KOPT-K1 (cell line): ENCODE measurements around the gene KRTAP5-4.
"Not testable (repeated sequence)": the region's sequence is repeated elsewhere in the genome, so short reads cannot be mapped to it uniquely, and the experiment has no call there.

Experiments used
- H3K27ac ChIP-seq: fragments of 200-600 bp; sonication (generic); 2 replicates; pipeline ENCODE4 v1.5.1; 2016; ENCODE audit warnings: antibody characterized with exemption, mild to moderate bottlenecking, low read depth, low read length; ENCODE audit not compliant: poor library complexity, severe bottlenecking
- H3K36me3 ChIP-seq: fragments of 200-600 bp; sonication (generic); 2 replicates; pipeline ENCODE4 v1.5.1; 2017; ENCODE audit warnings: antibody characterized with exemption, mild to moderate bottlenecking, low read length, moderate library complexity; ENCODE audit not compliant: insufficient read depth
- H3K9me3 ChIP-seq: fragments of 200-600 bp; sonication (generic); 2 replicates; pipeline ENCODE4 v1.5.1; 2017; ENCODE audit warnings: antibody characterized with exemption, low read length, mild to moderate bottlenecking; ENCODE audit not compliant: insufficient read depth, poor library complexity, severe bottlenecking

The KRTAP5-4 gene, protein sequence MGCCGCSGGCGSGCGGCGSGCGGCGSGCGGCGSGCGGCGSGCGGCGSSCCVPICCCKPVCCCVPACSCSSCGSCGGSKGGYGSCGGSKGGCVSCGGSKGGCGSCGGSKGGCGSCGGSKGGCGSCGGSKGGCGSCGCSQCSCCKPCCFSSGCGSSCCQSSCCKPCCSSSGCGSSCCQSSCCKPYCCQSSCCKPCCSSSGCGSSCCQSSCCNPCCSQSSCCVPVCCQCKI

DNA sequence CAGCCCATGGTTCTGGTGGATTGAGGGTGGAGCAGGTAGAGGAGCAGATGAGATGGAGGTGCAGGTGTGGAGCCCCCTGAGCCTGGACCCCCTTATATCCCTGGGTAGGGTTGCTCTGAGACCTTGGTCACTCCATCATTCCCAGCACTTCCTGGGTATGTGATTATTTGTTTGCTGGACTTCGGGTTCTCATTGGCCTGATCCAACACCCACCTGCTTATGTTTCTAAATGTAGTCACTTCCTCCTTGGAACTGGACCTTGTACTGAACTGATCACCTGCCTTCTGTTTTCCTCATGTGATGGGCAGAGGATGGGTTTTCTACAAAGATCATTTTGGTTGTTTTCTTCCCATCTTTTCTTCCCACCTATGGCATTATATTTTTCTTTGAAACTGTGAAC is at the start of gene KRTAP5-4:
Gene KRTAP5-4, minus strand, starts transcription at position 53 of the 400 bp plus-strand sequence. Its CDS starts 45 bp downstream, at position 8.
- Histone ChIP-seq H3K9me3 (no peaks in the 10 kb centered on the region), H3K36me3 (no peaks in the 10 kb centered on the region), H3K27ac (no peak within 1 kb of the TSS)

DNA sequence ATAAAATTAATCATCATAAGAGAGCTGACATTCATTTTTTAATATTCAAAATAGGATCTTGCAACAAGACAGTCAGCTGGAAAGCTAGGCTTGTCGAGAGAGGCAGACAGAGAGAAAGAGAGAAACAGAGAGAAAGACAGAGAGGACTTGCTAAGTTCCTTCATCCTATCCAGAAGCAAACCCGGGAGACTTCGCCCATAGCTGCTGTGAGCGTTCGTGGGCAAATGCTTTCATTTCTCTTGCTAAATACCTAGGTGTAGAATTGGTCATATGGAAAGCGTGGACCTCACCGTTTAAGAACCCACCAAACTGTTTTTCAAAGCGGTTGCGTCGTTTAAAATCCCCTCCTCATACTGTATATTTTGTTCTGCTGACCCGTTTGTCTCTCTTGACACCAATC is 49.7 kb upstream of the KRTAP5-4 start:
- H3K27ac ChIP-seq, result no peak overlapping the region
- H3K9me3 ChIP-seq, result no peaks in the 10 kb centered on the region
- no peaks in the 10 kb centered on the region for H3K36me3 ChIP-seq

DNA sequence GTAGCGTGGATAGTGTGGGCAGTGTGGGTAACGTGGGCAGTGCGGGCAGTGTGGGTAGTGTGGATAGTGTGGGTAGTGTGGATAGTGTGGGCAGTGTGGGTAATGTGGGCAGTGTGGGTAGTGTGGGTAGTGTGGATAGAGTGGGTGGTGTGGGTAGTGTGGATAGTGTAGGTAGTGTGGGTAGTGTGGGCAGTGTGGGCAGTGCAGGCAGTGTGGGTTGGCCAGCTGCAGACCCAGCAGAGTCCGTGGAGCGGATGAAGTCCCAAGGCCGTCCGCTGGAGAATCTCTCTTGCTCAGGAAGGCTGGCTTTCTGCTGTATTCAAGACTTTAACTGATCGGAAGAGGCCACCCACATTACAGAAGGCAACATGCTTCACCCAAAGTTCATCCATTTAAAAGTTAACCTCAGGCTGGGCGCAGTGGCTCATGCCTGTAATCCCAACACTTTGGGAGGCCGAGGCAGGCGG is 49.0 kb upstream of the KRTAP5-4 start:
- Histone ChIP-seq H3K27ac (no peak overlapping the region), H3K36me3 (no peaks in the 10 kb centered on the region), H3K9me3 (no peaks in the 10 kb centered on the region)

DNA sequence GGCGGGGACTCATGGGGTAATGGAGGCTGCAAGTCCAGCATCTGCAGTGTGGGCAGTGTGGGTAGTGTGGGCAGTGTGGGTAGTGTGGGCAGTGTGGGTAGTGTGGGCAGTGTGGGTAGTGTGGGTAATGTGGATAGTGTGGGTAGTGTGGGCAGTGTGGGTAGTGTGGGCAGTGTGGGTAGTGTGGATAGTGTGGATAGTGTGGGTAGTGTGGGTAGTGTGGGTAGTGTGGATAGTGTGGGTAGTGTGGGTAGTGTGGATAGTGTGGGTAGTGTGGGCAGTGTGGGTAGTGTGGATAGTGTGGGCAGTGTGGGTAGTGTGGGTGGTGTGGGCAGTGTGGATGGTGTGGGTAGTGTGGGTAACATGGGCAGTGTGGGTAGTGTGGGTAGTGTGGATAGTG is 48.5 kb upstream of the KRTAP5-4 start:
- not testable (repeated sequence) for H3K9me3 ChIP-seq, H3K36me3 ChIP-seq, H3K27ac ChIP-seq

DNA sequence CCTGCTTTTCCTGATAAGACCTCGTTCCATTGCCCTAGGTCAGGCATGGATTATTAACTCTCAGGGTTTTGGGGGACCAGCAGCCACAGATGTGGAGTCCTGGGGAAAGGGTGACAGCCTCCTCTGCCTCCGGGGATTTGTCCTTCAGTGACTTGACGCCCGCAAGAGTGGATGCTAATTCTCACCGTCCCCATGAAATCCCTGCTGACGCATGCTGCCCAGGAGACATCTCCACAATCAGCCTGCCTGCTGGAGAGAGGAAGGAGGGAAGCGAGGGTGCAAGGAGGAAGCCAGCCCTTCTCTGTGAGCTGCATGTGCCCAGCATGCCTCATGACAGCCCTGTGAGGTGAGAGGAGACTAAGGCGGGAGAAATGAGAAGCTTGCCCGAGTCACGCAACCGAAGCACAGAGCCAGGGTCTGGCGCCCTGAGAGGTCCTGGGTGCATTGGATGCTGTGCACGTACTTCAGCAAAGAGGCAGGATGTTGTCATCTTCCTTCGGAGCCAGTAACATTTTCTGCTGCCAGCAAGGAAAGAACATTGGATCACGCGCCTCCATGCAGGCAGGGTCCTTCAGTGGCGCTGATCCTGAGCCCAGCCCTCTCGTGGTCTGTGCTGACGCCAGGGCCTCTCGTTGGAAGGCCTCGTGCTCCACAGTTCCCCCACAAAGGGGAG is 47.7 kb upstream of the KRTAP5-4 start:
- Histone ChIP-seq H3K36me3 (no peaks in the 10 kb centered on the region), H3K27ac (no peak overlapping the region), H3K9me3 (no peaks in the 10 kb centered on the region)

DNA sequence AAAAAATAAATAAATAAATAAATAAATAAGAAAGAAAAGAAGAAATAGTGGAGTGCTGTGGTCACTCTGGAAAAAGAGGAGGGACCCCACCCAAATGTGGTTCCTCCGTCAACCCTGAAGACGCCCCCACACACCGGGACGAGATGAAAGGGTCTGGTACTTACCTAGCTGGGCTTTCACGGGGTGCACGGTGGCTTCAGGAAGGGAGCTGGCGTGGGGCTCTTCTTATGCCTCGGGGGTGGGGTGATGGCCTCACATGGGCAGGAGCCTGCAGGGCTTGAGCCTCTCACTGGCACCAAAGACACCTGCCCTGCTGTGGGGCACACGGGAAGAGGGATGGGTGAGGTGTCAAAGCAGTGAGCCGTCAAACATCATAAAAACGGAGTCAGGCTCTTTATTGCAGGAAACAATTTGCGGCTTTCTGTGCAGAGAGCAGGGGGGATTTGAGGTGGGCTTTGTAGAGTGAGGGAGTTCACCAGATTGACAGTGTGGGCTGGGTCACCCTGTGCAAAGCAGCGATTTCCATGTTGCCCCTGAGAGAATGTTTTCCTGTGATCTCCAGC is 47.1 kb upstream of the KRTAP5-4 start:
- no peak overlapping the region for H3K27ac ChIP-seq
- no peaks in the 10 kb centered on the region for H3K9me3 ChIP-seq
- H3K36me3 ChIP-seq, result no peaks in the 10 kb centered on the region

DNA sequence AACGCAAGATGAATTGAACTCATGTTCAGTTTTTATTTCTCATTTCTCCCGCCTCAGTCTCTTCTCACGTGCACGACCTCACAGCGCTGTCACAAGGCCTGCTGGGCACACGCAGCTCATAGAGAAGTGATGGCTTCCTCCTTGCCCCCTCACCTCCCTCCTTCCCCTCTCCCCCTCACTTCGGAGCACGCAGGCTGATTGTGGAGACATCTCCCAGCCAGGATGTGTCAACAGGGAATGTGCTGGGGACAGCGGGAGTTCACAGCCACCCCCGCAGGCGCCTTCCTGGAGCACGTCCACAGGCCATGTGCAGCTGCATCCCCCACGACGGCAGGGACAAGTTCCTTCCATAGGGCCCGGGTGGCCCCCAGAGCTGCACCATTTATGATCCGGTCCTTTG is 46.0 kb upstream of the KRTAP5-4 start:
- no peak overlapping the region for H3K27ac ChIP-seq
- H3K9me3 ChIP-seq, result no peaks in the 10 kb centered on the region
- H3K36me3 ChIP-seq, result no peaks in the 10 kb centered on the region

DNA sequence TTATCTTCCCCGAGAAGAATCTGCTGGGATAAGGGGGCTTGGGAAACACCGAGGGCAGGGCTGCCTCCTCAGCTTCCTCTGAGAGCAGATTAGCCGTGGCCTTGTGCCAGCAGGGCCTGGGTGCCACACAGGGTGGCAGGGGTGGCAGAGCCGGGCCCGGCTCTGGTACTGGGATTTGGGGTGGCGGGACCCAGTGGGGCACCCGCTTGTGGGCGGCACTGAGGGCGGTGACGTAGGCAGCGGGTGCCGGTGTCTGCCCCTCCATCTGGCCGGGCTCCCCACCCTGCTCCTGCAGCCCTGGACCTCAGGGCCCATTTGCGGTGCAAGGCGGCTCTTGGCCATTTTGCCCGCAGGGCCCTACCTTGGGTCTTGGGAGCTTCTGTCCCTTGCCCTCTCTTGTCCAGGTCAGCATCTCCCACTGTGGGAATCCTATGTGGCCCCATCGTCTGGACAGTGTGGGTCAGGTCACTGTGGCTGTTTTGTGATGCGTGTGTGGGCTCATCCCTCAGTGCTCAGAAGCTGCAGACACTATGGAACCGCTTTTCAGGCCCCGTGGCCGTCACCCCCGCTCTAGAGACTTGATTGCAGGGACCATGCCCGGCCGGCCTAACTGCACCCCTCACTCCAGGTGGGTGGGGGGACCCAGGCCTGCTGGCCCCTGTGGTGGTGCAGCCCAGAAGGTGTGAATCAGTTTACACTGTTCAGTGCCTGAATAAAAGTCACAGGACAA is 45.3 kb upstream of the KRTAP5-4 start:
- no peak overlapping the region for H3K27ac ChIP-seq

DNA sequence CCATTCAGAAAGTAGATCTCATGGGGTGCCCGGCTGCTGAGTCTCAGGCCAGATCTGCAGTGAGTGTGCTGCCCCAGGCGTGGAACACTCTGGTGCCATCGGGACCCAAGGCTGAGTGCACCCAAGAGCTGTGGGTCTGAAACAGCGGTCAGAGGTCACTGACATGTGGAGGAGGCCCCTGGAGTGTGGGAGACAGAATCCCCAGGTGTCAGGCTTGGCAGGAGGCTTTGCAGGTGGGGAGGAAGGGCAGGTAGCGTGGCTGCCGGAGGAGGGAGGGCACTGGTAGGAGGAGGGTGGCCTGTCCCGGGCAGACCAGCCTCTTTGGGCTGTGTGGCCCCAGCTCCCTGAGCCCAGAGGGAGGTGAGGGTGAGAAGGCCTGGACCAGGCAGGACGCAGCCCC is 43.4 kb upstream of the KRTAP5-4 start:
- Histone ChIP-seq H3K27ac (no peak overlapping the region), H3K36me3 (no peaks in the 10 kb centered on the region), H3K9me3 (no peaks in the 10 kb centered on the region)

More for the DNA sequence above, 45.3 kb upstream of the KRTAP5-4 start:
- Histone ChIP-seq H3K36me3 (no peaks in the 10 kb centered on the region), H3K9me3 (no peaks in the 10 kb centered on the region)

DNA sequence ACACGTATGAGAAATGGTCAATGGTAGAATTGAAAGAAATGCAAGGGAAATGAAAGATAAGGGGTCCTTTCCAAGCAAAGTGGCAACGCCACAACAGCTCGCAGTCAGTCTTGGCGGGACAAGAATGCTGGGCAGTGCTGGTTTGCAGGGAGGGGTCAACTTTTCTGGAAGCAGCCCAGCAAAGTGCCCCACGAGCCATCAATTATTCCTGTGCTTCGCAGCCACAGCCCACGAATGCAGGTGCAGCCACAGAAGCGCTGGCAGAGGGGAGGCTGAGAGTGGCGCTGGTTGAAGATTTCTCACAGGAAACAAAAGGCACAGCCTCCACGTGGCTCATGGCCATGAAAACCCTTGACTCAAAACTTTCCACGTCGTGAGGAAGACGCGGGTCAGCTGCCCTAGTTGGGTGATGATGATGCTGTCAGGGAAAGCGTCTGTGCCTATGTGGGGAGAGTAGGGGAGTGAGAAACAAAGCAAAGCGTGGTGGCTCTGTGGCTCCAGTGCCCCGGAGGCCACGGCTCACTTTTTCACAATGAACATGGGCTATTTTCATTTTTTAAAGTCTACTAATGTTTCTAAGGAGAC is 40.9 kb upstream of the KRTAP5-4 start:
- H3K36me3 ChIP-seq, H3K9me3 ChIP-seq, H3K27ac ChIP-seq: not testable (repeated sequence)

DNA sequence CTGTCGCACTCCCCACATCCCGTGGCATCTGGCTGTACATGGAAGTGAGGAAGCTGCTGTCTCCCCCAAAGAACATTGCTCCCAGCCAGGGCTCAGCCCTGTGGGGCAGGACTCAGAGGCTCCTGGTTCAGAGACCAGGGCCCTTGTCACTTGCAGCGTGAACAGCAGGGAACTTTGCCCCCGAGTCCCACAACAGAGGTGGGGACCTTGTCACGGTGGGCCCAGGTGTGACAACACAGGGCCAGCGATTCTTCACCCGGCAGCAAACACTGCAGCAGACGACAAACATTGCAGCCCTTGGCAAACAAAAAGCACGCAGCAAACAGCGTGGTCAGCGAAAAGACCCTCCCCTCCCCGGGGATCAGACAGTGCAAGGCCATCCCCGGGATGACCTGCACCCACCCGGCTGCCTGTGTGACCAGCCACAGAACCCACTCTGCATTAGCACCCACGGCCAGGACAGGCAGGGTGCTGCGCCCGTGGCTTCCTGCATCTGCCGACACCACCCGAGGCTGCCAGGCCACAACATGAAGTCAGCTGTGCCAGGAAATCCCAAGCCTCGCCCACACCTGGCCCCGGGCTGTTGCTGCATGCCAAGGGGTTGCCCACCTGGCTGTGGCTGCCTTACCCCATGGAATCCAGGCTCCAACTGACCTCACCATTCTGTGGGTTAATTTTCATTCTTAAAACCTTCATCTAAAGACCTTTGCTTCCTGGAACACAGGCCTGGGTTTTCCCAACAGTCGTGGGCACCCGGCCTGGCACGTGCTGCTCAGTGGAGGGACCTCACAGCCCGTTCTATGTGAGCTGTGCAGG is 39.7 kb upstream of the KRTAP5-4 start:
- H3K27ac ChIP-seq, H3K36me3 ChIP-seq, H3K9me3 ChIP-seq: not testable (repeated sequence)

DNA sequence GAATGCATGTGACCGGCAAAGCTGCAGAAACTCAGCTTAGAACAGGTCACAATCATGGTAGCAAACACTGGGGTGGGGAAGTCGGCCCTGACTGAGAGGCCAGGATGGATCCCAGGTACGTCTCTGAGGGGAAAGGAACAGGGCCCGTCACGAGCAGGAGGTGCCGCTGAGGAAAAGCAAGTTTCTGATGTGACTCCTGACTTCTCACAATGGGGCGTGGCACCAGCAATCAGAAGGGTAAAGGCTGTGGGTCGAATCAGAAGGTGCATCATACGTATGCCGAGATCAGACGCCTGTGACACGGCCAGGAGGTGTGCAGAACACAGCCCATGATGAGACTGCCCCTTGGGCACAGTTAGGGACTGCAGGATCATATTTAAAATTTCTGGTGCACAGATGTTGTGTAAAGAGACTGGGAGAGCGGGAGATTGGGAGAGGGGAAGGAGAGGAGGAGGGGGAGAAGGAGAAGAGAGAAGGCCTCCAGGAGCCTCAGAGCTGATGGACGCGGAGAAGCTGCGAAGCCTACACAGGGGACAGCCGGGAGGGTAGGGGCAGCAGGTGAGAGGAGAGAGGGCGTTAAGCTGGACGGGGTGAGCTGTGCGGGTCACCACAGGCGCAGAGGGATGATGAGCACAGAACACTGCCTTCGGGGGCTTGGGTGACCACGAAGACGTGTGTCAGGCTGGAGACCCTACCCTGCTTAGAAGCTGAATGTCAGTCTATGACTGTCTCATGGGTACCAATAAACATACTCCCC is 38.4 kb upstream of the KRTAP5-4 start:
- Histone ChIP-seq H3K27ac (no peak overlapping the region), H3K9me3 (no peaks in the 10 kb centered on the region)

DNA sequence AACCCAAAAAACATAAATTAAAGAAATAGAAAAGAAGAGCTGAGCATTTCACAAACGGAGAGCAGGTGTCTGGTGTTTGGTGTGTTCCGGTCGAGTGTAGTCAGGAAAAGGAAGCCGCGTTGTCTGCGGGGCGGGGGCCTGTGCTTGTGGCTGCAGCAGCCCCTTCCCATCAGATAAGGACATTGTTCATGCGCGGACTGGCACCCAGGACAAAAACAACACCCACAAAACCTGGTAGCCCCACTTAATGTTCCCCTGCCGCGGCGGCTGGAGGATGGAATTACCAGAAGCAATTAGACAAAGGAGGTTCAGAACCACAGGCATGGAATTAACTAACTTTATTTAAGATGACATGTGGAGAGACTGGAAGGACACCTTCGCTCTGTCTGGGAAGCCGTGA is 37.6 kb upstream of the KRTAP5-4 start:
- H3K9me3 ChIP-seq, result no peaks in the 10 kb centered on the region
- no peak overlapping the region for H3K27ac ChIP-seq
- no peaks in the 10 kb centered on the region for H3K36me3 ChIP-seq

More for the DNA sequence above, 38.4 kb upstream of the KRTAP5-4 start:
- H3K36me3 ChIP-seq, result no peaks in the 10 kb centered on the region

DNA sequence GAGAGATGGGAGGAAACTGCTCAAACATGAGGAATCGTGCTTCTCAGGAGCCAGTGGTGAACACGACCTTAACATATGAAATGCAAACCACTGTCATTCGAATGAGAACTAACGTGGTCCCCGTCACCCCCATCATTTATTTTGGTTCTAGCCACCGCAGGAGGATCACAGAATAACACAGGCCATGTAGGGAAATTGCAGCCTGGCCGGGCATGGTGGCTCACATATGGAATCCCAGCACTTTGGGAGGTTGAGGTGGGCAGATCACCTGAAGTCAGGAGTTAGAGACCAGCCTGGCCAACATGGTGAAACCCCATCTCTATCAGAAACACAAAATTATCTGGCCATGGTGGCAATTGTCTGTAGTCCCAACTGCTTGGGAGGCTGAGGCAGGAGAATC is 34.7 kb upstream of the KRTAP5-4 start:
- no peak overlapping the region for H3K27ac ChIP-seq
- no peaks in the 10 kb centered on the region for H3K36me3 ChIP-seq
- no peaks in the 10 kb centered on the region for H3K9me3 ChIP-seq
